Endothelial cell of umbilical vein (primary cell): ENCODE measurements around the gene TSBP1. TPM values are rescaled to one million over a fixed set of nuclear protein-coding genes. Genes with fewer than 3 reads are reported as not detected.

Source experiments
- BruUV-seq: library from RNA; stranded (reverse); fragments of 400-500 nt; replicated peaks from 2 replicates; lab custom pipeline; 2021; lab: Mats Ljungman, UMichigan
- CTCF ChIA-PET: fragments of 300-600, 350-600 bp; sonication (Branson Sonifier 250); formaldehyde crosslinking; loops from one replicate; lab custom pipeline; 2021; ENCODE audit warnings: antibody characterized with exemption, inconsistent platforms; lab: Charles Lee
- POLR2A ChIA-PET: fragments of 300-600, 350-600 bp; sonication (Branson Sonifier 250); formaldehyde crosslinking; loops from one replicate; lab custom pipeline; 2021; ENCODE audit warnings: antibody characterized with exemption, inconsistent platforms; lab: Charles Lee
- DNase-seq: peaks from one replicate; pipeline ENCODE4 v3.0.0-alpha.2; 2011; ENCODE audit warnings: low read depth, low spot score
- FAIRE-seq: peaks from 2 replicates; lab custom pipeline; 2011; peaks lifted over from hg19 to GRCh38; lab: Jason Lieb, UNC
- H2AFZ ChIP-seq: 2 replicates; pipeline ENCODE4 v1.6.0; 2012; ENCODE audit warnings: low read depth, low read length, control low read depth, inconsistent platforms
- H3K27ac ChIP-seq: 2 replicates; pipeline ENCODE4 v1.5.1; 2011; ENCODE audit warnings: low read depth, mild to moderate bottlenecking, control low read depth, low read length, moderate library complexity; ENCODE audit not compliant: insufficient read depth
- H3K27me3 ChIP-seq, 2 experiments: 2 replicates each; pipeline versions ENCODE4 v1.6.0 to v1.6.1; 2011; ENCODE audit warnings: low read length in 2 of 2, mixed read lengths in 1 of 2; ENCODE audit not compliant: control insufficient read depth in 2 of 2, insufficient read depth in 2 of 2
- H3K36me3 ChIP-seq, 2 experiments: 2 replicates in 1 of 2; 3 replicates in 1 of 2; pipeline ENCODE4 v1.5.1; 2011; ENCODE audit warnings: low read length in 2 of 2, mild to moderate bottlenecking in 1 of 2, moderate library complexity in 1 of 2; ENCODE audit not compliant: control insufficient read depth in 2 of 2, insufficient read depth in 2 of 2; ENCODE audit errors: extremely low read depth in 1 of 2
- H3K4me1 ChIP-seq: 3 replicates; pipeline ENCODE4 v1.5.1; 2011; ENCODE audit warnings: mild to moderate bottlenecking, low read length; ENCODE audit not compliant: control insufficient read depth, insufficient read depth; ENCODE audit errors: extremely low read depth
- H3K4me2 ChIP-seq: 2 replicates; pipeline ENCODE4 v1.6.1; 2011; ENCODE audit warnings: low read length, control low read depth, mixed read lengths; ENCODE audit not compliant: insufficient read depth
- H3K4me3 ChIP-seq, 3 experiments: fragments of 200-600 bp in 1 of 3; sonication (generic), shearing (Covaris generic) in 1 of 3; replicated peaks in 1 of 3; 2 replicates each; pipeline ENCODE4 v1.5.1; 2011 to 2016; ENCODE audit warnings: control low read depth in 3 of 3, low read length in 3 of 3, mild to moderate bottlenecking in 2 of 3, inconsistent platforms in 1 of 3, low read depth in 1 of 3, moderate library complexity in 1 of 3; ENCODE audit not compliant: insufficient read depth in 1 of 3
- H3K79me2 ChIP-seq: 2 replicates; pipeline ENCODE4 v1.6.0; 2012; ENCODE audit warnings: low read length, inconsistent platforms; ENCODE audit not compliant: control insufficient read depth, insufficient read depth
- H3K9ac ChIP-seq: replicated peaks from 2 replicates; pipeline ENCODE3; 2011; ENCODE audit warnings: low read length, control low read depth; ENCODE audit not compliant: insufficient read depth; ENCODE audit errors: extremely low read depth
- H3K9me1 ChIP-seq: replicated peaks from 3 replicates; pipeline ENCODE4 v1.6.0; 2011; ENCODE audit warnings: mild to moderate bottlenecking, low read length; ENCODE audit not compliant: control insufficient read depth, insufficient read depth; ENCODE audit errors: extremely low read depth
- H3K9me3 ChIP-seq: replicated peaks from 2 replicates; pipeline ENCODE4 v1.5.1; 2012; ENCODE audit warnings: low read length, inconsistent platforms; ENCODE audit not compliant: control insufficient read depth, insufficient read depth
- H4K20me1 ChIP-seq: replicated peaks from 2 replicates; pipeline ENCODE3; 2011; ENCODE audit warnings: mild to moderate bottlenecking, low read length; ENCODE audit not compliant: control insufficient read depth, insufficient read depth; ENCODE audit errors: extremely low read depth
- CTCF ChIP-seq, 2 donors: IDR thresholded peaks; 1 replicate in 1 of 2; 2 replicates in 1 of 2; pipeline ENCODE4 v1.5.1; 2011; ENCODE audit warnings: low read length in 2 of 2, mild to moderate bottlenecking in 2 of 2, moderate library complexity in 2 of 2, control low read depth in 1 of 2, inconsistent platforms in 1 of 2, low read depth in 1 of 2; ENCODE audit not compliant: insufficient read depth in 1 of 2; ENCODE audit errors: extremely low read depth in 1 of 2
- EZH2 ChIP-seq: IDR thresholded peaks from 2 replicates; pipeline ENCODE4 v1.6.1; 2012; ENCODE audit warnings: borderline replicate concordance, low read depth, mild to moderate bottlenecking, moderate library complexity, low read length, inconsistent platforms; ENCODE audit not compliant: severe bottlenecking
- FOS ChIP-seq: IDR thresholded peaks from 2 replicates; pipeline ENCODE4 v1.6.1; 2011; ENCODE audit warnings: mild to moderate bottlenecking, low read length, moderate library complexity, borderline replicate concordance; ENCODE audit not compliant: insufficient read depth
- GATA2 ChIP-seq: IDR thresholded peaks from 2 replicates; pipeline ENCODE4 v1.7.0; 2011; ENCODE audit warnings: low read depth, mild to moderate bottlenecking, moderate library complexity, mixed read lengths, low read length; ENCODE audit not compliant: insufficient read length, insufficient read depth
- JUN ChIP-seq: IDR thresholded peaks from 2 replicates; pipeline ENCODE4 v1.6.1; 2011; ENCODE audit warnings: borderline replicate concordance, low read depth; ENCODE audit not compliant: insufficient read length, insufficient read depth
- MAX ChIP-seq: IDR thresholded peaks from 2 replicates; pipeline ENCODE4 v1.6.1; 2011; ENCODE audit not compliant: insufficient read depth, insufficient read length
- MYC ChIP-seq: IDR thresholded peaks from one replicate; pipeline ENCODE4 v1.6.1; 2011; ENCODE audit warnings: mild to moderate bottlenecking, low read depth, low read length
- POLR2A ChIP-seq: IDR thresholded peaks from 2 replicates; pipeline ENCODE4 v1.6.1; 2012; ENCODE audit warnings: low read depth, mild to moderate bottlenecking, control low read depth, low read length
- POLR2AphosphoS5 ChIP-seq: IDR thresholded peaks from 2 replicates; pipeline ENCODE4 v1.6.1; 2012; ENCODE audit warnings: low read depth, mild to moderate bottlenecking, control low read depth, low read length, moderate library complexity; ENCODE audit not compliant: insufficient read depth
- dilution Hi-C: fragments of 300-500 bp; cut with MboI; formaldehyde crosslinking; loops from one replicate; pipeline ENCODE4 v1.15.0; 2019; ENCODE audit warnings: low sequenced_read_pairs; ENCODE audit not compliant: extremely low pct_ligation_motif_present
- intact Hi-C: fragments of 100-400 bp; cut with micrococcal nuclease; formaldehyde crosslinking; loops from one replicate; pipeline ENCODE4 v1.10.0; 2022
- polyA plus RNA-seq, 4 experiments: library from polyadenylated mRNA; depleted of rRNA in 3 of 4; stranded (reverse) in 3 of 4; unstranded in 1 of 4; fragments of >200 nt; gene quantifications; 2 replicates each; pipeline versions ENCODE4 v1.2.1 to v1.2.3, GENCODE V29; 2011 to 2012; ENCODE audit warnings: missing spikeins in 1 of 4
- total RNA-seq: library from RNA; stranded (reverse); gene quantifications from 2 replicates; pipeline ENCODE4 v1.2.3, GENCODE V29; 2021

TSBP1 gene
- total and polyA plus RNA-seq, 2 donors (not counting 3 experiments of a cell fraction or from before 2014, with no cell fraction given) = not detected

- Histone ChIP-seq H3K27ac (peak overlapping the region; percentile 93), H3K9ac (peak overlapping the region; percentile 51), H3K4me2 (peak overlapping the region; percentile 70), H3K9me3 (no peaks in the 10 kb centered on the region), H3K9me1 (no peaks in the 10 kb centered on the region), H2AFZ (peak overlapping the region; percentile 70), H3K36me3 (no peaks in the 10 kb centered on the region), H3K79me2 (no peaks in the 10 kb centered on the region), H3K27me3 (no peaks in the 10 kb centered on the region), H4K20me1 (no peaks in the 10 kb centered on the region), H3K4me1 (peaks cover 25% of the 10 kb centered on the region), H3K4me3 (no peak overlapping the region)
- ChIA-PET POLR2A (no interaction called here), CTCF (no interaction called here)
- no TSS peak for BruUV-seq
- DNase-seq (peak; percentile 76), FAIRE-seq (peak; percentile 94)
- intact Hi-C loops = loop anchor here (1.0 to 2.0 kb wide), 2 partner anchors 22 to 174 kb away; no protein-coding TSS in a partner anchor
- TF ChIP-seq GATA2 (peak; percentile 48), POLR2A (no peak), EZH2 (no peak), FOS (peak; percentile 24), POLR2AphosphoS5 (no peak), JUN (peak; percentile 69), MYC (no peak), CTCF (IDR thresholded peaks at IDR 0.05; ENCODE audit: extremely low read depth in 1 of 2, insufficient read depth in 1 of 2, low read depth in 1 of 2, low read length in 2 of 2) (no peak), MAX (no peak)
- dilution Hi-C loops = no loop called here
Observed at GRCh38 chr6:32371229-32371628, 474 bp downstream of the TSBP1 start.
